Measurements from ENCODE around the gene FAM3D.

DNA sequence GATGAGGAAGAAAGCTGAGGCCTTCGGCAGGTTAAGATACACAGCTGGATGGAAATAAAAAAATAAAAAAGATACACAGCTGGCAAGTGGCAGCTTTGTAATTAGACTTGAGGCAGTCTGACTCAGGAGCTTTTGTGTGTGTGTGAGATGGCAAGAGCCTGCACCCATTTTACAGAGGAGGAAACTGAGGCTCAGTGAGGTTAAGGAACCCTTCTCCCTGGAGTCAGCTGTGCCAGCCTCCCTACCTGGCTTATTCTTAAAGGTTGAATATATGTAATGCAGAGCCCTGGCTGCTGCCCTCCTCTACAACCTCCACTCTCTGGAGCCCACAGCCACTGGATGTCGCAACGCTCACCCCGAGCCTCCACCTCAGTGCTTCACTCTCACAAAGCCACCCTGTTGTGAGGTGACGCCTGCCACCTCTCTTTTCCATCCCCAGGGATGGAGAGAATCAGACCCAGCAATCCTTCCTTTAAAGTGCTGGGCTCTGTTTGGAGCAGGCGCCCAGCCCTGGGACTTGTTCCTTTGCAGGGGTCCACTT, 68.7 kb downstream of the FAM3D start:
- TF ChIP-seq, protein P1, sequence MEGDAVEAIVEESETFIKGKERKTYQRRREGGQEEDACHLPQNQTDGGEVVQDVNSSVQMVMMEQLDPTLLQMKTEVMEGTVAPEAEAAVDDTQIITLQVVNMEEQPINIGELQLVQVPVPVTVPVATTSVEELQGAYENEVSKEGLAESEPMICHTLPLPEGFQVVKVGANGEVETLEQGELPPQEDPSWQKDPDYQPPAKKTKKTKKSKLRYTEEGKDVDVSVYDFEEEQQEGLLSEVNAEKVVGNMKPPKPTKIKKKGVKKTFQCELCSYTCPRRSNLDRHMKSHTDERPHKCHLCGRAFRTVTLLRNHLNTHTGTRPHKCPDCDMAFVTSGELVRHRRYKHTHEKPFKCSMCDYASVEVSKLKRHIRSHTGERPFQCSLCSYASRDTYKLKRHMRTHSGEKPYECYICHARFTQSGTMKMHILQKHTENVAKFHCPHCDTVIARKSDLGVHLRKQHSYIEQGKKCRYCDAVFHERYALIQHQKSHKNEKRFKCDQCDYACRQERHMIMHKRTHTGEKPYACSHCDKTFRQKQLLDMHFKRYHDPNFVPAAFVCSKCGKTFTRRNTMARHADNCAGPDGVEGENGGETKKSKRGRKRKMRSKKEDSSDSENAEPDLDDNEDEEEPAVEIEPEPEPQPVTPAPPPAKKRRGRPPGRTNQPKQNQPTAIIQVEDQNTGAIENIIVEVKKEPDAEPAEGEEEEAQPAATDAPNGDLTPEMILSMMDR (IDR thresholded peaks at IDR 0.05) = no peak
- no peak for TF ChIP-seq POLR2A (IDR thresholded peaks at IDR 0.05)

Measured in testis (tissue), 2 donors.